MCF 10A (cell line): ENCODE data around the gene MIB2. TPM values are rescaled to one million over a fixed set of nuclear protein-coding genes. Genes with fewer than 3 reads are reported as not detected.

Experiments used
- BruUV-seq: library from RNA; stranded (reverse); fragments of 400-500 nt; replicated peaks from 2 replicates; lab custom pipeline; 2021; lab: Mats Ljungman, UMichigan
- CTCF ChIA-PET: fragments of 300-600 bp; sonication (Branson Sonifier 250); formaldehyde crosslinking; extraction: SDS; loops from one replicate; lab custom pipeline; 2021; ENCODE audit warnings: antibody characterized with exemption, inconsistent platforms; lab: Yijun Ruan, JAX
- POLR2A ChIA-PET: fragments of 300-600, 350-650 bp; sonication (Branson Sonifier 250); formaldehyde crosslinking; extraction: SDS; loops from one replicate; lab custom pipeline; 2020; ENCODE audit warnings: antibody characterized with exemption, inconsistent platforms; lab: Yijun Ruan, JAX
- DNase-seq: peaks from one replicate; pipeline ENCODE4 v3.0.0-alpha.2; 2018; ENCODE audit not compliant: unreplicated experiment
- H3K27ac Mint-ChIP-seq: one replicate; pipeline ENCODE4 v1.8.0; 2022; ENCODE audit warnings: mild to moderate bottlenecking, low read depth, mixed read lengths; ENCODE audit not compliant: unreplicated experiment
- H3K27me3 Mint-ChIP-seq: one replicate; pipeline ENCODE4 v1.8.0; 2022; ENCODE audit warnings: mixed read lengths; ENCODE audit not compliant: insufficient read depth, unreplicated experiment
- H3K36me3 Mint-ChIP-seq: one replicate; pipeline ENCODE4 v1.8.0; 2022; ENCODE audit warnings: mild to moderate bottlenecking, moderate library complexity, mixed read lengths; ENCODE audit not compliant: insufficient read depth, unreplicated experiment
- H3K4me1 Mint-ChIP-seq: one replicate; pipeline ENCODE4 v1.8.0; 2022; ENCODE audit warnings: mixed read lengths; ENCODE audit not compliant: insufficient read depth, unreplicated experiment
- H3K4me3 Mint-ChIP-seq: one replicate; pipeline ENCODE4 v1.8.0; 2022; ENCODE audit warnings: mild to moderate bottlenecking, moderate library complexity, mixed read lengths; ENCODE audit not compliant: unreplicated experiment
- H3K9me3 Mint-ChIP-seq: one replicate; pipeline ENCODE4 v1.8.0; 2022; ENCODE audit warnings: mixed read lengths; ENCODE audit not compliant: unreplicated experiment
- intact Hi-C: fragments of 100-400 bp; cut with micrococcal nuclease; formaldehyde crosslinking; loops from 2 replicates; pipeline ENCODE4 v1.14.1; 2022
- total RNA-seq: library from RNA; stranded (reverse); gene quantifications from 2 replicates; pipeline ENCODE4 v1.2.3, GENCODE V29; 2022
- TF ChIP-seq, protein P1 (sequence below): fragments of 200-600 bp; IDR thresholded peaks from one replicate; pipeline ENCODE4 v1.8.0; 2022; ENCODE audit warnings: antibody characterized with exemption, mild to moderate bottlenecking; ENCODE audit not compliant: unreplicated experiment

The MIB2 gene
- total RNA-seq, 1 experiment from 2014 or later: 46.4 TPM

GRCh38 chr1:1601564-1602303 lies 13.6 kb upstream of the MIB2 start:
- Mint-ChIP-seq H3K36me3 (no peaks in the 10 kb centered on the region), H3K9me3 (no peaks in the 10 kb centered on the region), H3K27ac (no peak overlapping the region), H3K4me1 (no peaks in the 10 kb centered on the region), H3K27me3 (no peaks in the 10 kb centered on the region), H3K4me3 (no peak overlapping the region)
- POLR2A ChIA-PET: interaction anchor here (2.0 kb wide), 1 partner anchor 13 kb away, joined by 6 read pairs; no protein-coding TSS in a partner anchor
- no peak for DNase-seq
- intact Hi-C loops: no loop called here
- TF ChIP-seq, protein P1, sequence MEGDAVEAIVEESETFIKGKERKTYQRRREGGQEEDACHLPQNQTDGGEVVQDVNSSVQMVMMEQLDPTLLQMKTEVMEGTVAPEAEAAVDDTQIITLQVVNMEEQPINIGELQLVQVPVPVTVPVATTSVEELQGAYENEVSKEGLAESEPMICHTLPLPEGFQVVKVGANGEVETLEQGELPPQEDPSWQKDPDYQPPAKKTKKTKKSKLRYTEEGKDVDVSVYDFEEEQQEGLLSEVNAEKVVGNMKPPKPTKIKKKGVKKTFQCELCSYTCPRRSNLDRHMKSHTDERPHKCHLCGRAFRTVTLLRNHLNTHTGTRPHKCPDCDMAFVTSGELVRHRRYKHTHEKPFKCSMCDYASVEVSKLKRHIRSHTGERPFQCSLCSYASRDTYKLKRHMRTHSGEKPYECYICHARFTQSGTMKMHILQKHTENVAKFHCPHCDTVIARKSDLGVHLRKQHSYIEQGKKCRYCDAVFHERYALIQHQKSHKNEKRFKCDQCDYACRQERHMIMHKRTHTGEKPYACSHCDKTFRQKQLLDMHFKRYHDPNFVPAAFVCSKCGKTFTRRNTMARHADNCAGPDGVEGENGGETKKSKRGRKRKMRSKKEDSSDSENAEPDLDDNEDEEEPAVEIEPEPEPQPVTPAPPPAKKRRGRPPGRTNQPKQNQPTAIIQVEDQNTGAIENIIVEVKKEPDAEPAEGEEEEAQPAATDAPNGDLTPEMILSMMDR: no peak
- no TSS peak for BruUV-seq
- CTCF ChIA-PET: no interaction called here

DNA sequence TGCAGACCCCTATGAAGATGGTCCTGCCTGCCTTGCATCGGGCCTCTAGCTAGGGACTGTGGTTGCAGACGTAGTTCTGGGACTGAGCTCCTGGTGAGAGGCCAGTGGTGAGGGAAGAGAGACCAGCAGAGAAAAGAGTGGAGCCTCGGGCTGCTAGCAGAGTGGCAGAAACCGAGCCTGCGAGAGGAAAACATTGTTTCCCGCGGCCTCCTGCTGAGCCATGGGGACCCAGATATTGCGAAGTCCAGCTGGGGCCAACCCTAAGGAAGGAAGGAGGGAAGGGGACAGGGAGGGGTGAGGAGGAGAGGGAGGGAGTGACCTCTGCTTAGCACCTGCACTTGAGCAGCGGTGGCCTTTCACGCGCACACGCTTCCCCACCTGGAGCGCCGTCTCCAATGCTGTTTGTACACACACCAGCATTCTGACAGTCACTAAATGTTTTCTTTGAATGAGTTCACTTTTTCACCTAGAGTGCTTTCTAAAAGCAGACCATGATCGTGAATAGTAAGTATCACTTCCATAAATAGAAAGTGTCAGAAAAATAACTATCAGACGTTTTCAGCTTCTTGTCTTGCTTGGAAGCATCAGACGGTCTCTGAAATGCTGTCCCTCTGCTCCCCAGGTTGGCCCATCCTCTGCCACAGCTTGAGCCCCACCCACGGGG lies 12.9 kb upstream of the MIB2 start:
- H3K27ac Mint-ChIP-seq: no peak overlapping the region
- POLR2A ChIA-PET: interaction anchor here (0.6 to 2.0 kb wide), 2 partner anchors 12 to 24 kb away, joined by 5 to 6 read pairs; no protein-coding TSS in a partner anchor

DNA sequence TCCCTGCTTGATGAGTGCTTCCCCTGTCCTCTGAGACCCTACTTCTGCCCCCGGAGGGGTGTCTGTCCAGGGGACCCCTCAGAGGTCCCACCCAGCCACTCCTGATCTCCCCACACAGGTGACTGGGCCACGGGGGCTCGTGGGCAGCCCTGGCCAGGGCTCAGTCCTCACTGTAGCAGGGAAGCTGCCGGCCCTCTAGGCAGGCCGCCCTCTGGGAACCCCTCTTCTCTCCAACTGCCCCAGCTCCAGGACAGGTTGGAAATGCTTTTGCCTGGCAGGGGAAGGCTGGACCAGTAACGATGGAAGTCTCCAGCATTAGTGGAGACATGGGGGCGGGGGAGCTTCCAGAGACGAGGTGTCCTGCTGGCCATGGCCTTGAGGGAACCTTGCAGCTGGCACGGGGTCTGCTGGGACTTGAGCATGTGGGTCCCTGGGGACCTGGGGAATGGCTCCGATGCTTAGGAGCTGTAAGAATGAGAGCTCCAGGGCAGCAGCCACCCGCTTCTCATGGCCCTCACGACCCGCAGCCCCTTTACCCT lies 12.3 kb upstream of the MIB2 start:
- H3K36me3 Mint-ChIP-seq: no peaks in the 10 kb centered on the region
- BruUV-seq: no TSS peak
- no peaks in the 10 kb centered on the region for H3K4me1 Mint-ChIP-seq
- intact Hi-C loops: no loop called here
- H3K4me3 Mint-ChIP-seq: no peak overlapping the region
- ChIA-PET POLR2A (interaction anchor here (0.6 to 2.0 kb wide), 2 partner anchors 11 to 25 kb away, joined by 5 to 6 read pairs; no protein-coding TSS in a partner anchor), CTCF (no interaction called here)
- no peaks in the 10 kb centered on the region for H3K27me3 Mint-ChIP-seq
- H3K27ac Mint-ChIP-seq: no peak overlapping the region
- DNase-seq: no peak
- H3K9me3 Mint-ChIP-seq: no peaks in the 10 kb centered on the region
- TF ChIP-seq, protein P1: no peak

More for the DNA sequence above, 12.9 kb upstream of the MIB2 start:
- intact Hi-C loops: no loop called here
- Mint-ChIP-seq H3K9me3 (no peaks in the 10 kb centered on the region), H3K36me3 (no peaks in the 10 kb centered on the region), H3K4me3 (no peak overlapping the region), H3K27me3 (no peaks in the 10 kb centered on the region), H3K4me1 (no peaks in the 10 kb centered on the region)
- CTCF ChIA-PET: no interaction called here
- TF ChIP-seq, protein P1: no peak
- no peak for DNase-seq
- BruUV-seq: no TSS peak
